ENCODE measurements around the gene RBP5.

The RBP5 gene

GRCh38 chr12:7154901-7155470 lies 26.3 kb upstream of the RBP5 start:
- Mint-ChIP-seq H3K36me3 (peaks cover 38% of the 10 kb centered on the region), H3K27ac (no peak overlapping the region), H3K4me1 (peaks cover 6% of the 10 kb centered on the region), H3K9me3 (no peaks in the 10 kb centered on the region), H3K4me3 (no peak overlapping the region), H3K27me3 (no peaks in the 10 kb centered on the region)
- ATAC-seq, result no peak

GRCh38 chr12:7154042-7154441 lies 25.4 kb upstream of the RBP5 start:
- peaks cover 6% of the 10 kb centered on the region for H3K4me1 Mint-ChIP-seq
- H3K9me3 Mint-ChIP-seq, result no peaks in the 10 kb centered on the region
- H3K4me3 Mint-ChIP-seq, result no peak overlapping the region
- no peak overlapping the region for H3K27ac Mint-ChIP-seq
- no peaks in the 10 kb centered on the region for H3K27me3 Mint-ChIP-seq
- H3K36me3 Mint-ChIP-seq, result peaks cover 47% of the 10 kb centered on the region
- ATAC-seq, result no peak

GRCh38 chr12:7152818-7153217 lies 24.1 kb upstream of the RBP5 start:
- Mint-ChIP-seq H3K9me3 (no peaks in the 10 kb centered on the region), H3K36me3 (peaks cover 50% of the 10 kb centered on the region), H3K4me1 (peaks cover 6% of the 10 kb centered on the region), H3K27ac (no peak overlapping the region), H3K27me3 (no peaks in the 10 kb centered on the region), H3K4me3 (no peak overlapping the region)
- ATAC-seq, result no peak

GRCh38 chr12:7151532-7151931 lies 22.8 kb upstream of the RBP5 start:
- H3K4me1 Mint-ChIP-seq, result peaks cover 6% of the 10 kb centered on the region
- H3K27me3 Mint-ChIP-seq, result no peaks in the 10 kb centered on the region
- H3K36me3 Mint-ChIP-seq, result peaks cover 45% of the 10 kb centered on the region
- no peak for ATAC-seq
- H3K9me3 Mint-ChIP-seq, result no peaks in the 10 kb centered on the region
- H3K4me3 Mint-ChIP-seq, result no peak overlapping the region
- H3K27ac Mint-ChIP-seq, result no peak overlapping the region

GRCh38 chr12:7150841-7151240 lies 22.2 kb upstream of the RBP5 start:
- Mint-ChIP-seq H3K36me3 (peaks cover 46% of the 10 kb centered on the region), H3K9me3 (no peaks in the 10 kb centered on the region), H3K27me3 (no peaks in the 10 kb centered on the region), H3K4me1 (peaks cover 6% of the 10 kb centered on the region), H3K4me3 (no peak overlapping the region), H3K27ac (no peak overlapping the region)
- ATAC-seq, result no peak

GRCh38 chr12:7150356-7150755 lies 21.7 kb upstream of the RBP5 start:
- Mint-ChIP-seq H3K36me3 (peaks cover 50% of the 10 kb centered on the region), H3K27me3 (no peaks in the 10 kb centered on the region), H3K27ac (no peak overlapping the region), H3K4me3 (no peak overlapping the region), H3K9me3 (no peaks in the 10 kb centered on the region), H3K4me1 (peaks cover 6% of the 10 kb centered on the region)
- ATAC-seq, result no peak

GRCh38 chr12:7146906-7147305 lies 18.2 kb upstream of the RBP5 start:
- Mint-ChIP-seq H3K27ac (no peak overlapping the region), H3K4me3 (no peak overlapping the region), H3K9me3 (no peaks in the 10 kb centered on the region), H3K36me3 (peaks cover 58% of the 10 kb centered on the region), H3K4me1 (no peaks in the 10 kb centered on the region), H3K27me3 (no peaks in the 10 kb centered on the region)
- no peak for ATAC-seq

GRCh38 chr12:7146228-7146627 lies 17.5 kb upstream of the RBP5 start:
- no peaks in the 10 kb centered on the region for H3K9me3 Mint-ChIP-seq
- H3K36me3 Mint-ChIP-seq, result peaks cover 65% of the 10 kb centered on the region
- no peak for ATAC-seq
- H3K4me3 Mint-ChIP-seq, result no peak overlapping the region
- no peaks in the 10 kb centered on the region for H3K4me1 Mint-ChIP-seq
- no peaks in the 10 kb centered on the region for H3K27me3 Mint-ChIP-seq
- H3K27ac Mint-ChIP-seq, result no peak overlapping the region

- Mint-ChIP-seq H3K27me3 (no peaks in the 10 kb centered on the region), H3K36me3 (peaks cover 66% of the 10 kb centered on the region), H3K4me3 (no peak overlapping the region), H3K9me3 (no peaks in the 10 kb centered on the region), H3K4me1 (no peaks in the 10 kb centered on the region), H3K27ac (no peak overlapping the region)
- no peak for ATAC-seq
Measured at GRCh38 chr12:7145671-7146070, 17.0 kb upstream of the RBP5 start.

GRCh38 chr12:7144414-7145120 lies 15.9 kb upstream of the RBP5 start:
- H3K4me3 Mint-ChIP-seq, result no peak overlapping the region
- no peak for ATAC-seq
- no peak overlapping the region for H3K27ac Mint-ChIP-seq
- H3K4me1 Mint-ChIP-seq, result no peaks in the 10 kb centered on the region
- no peaks in the 10 kb centered on the region for H3K27me3 Mint-ChIP-seq
- H3K36me3 Mint-ChIP-seq, result peaks cover 60% of the 10 kb centered on the region
- no peaks in the 10 kb centered on the region for H3K9me3 Mint-ChIP-seq

GRCh38 chr12:7143564-7143963 lies 14.9 kb upstream of the RBP5 start:
- no peak overlapping the region for H3K27ac Mint-ChIP-seq
- no peaks in the 10 kb centered on the region for H3K27me3 Mint-ChIP-seq
- no peaks in the 10 kb centered on the region for H3K9me3 Mint-ChIP-seq
- H3K36me3 Mint-ChIP-seq, result peaks cover 58% of the 10 kb centered on the region
- H3K4me1 Mint-ChIP-seq, result no peaks in the 10 kb centered on the region
- no peak overlapping the region for H3K4me3 Mint-ChIP-seq
- no peak for ATAC-seq

GRCh38 chr12:7142809-7143465 lies 14.2 kb upstream of the RBP5 start:
- no peak for ATAC-seq
- Mint-ChIP-seq H3K27ac (no peak overlapping the region), H3K27me3 (no peaks in the 10 kb centered on the region), H3K9me3 (no peaks in the 10 kb centered on the region), H3K4me3 (no peak overlapping the region), H3K4me1 (no peaks in the 10 kb centered on the region), H3K36me3 (peaks cover 60% of the 10 kb centered on the region)

- H3K9me3 Mint-ChIP-seq, result no peaks in the 10 kb centered on the region
- H3K27ac Mint-ChIP-seq, result no peak overlapping the region
- no peak overlapping the region for H3K4me3 Mint-ChIP-seq
- ATAC-seq, result no peak
- H3K36me3 Mint-ChIP-seq, result peaks cover 65% of the 10 kb centered on the region
- H3K4me1 Mint-ChIP-seq, result no peaks in the 10 kb centered on the region
- no peaks in the 10 kb centered on the region for H3K27me3 Mint-ChIP-seq
Measured at GRCh38 chr12:7142056-7142644, 13.5 kb upstream of the RBP5 start.

GRCh38 chr12:7141351-7142005 lies 12.8 kb upstream of the RBP5 start:
- no peaks in the 10 kb centered on the region for H3K4me1 Mint-ChIP-seq
- no peak for ATAC-seq
- no peak overlapping the region for H3K27ac Mint-ChIP-seq
- no peaks in the 10 kb centered on the region for H3K9me3 Mint-ChIP-seq
- no peak overlapping the region for H3K4me3 Mint-ChIP-seq
- H3K27me3 Mint-ChIP-seq, result no peaks in the 10 kb centered on the region
- H3K36me3 Mint-ChIP-seq, result peaks cover 68% of the 10 kb centered on the region

- no peaks in the 10 kb centered on the region for H3K27me3 Mint-ChIP-seq
- no peak overlapping the region for H3K4me3 Mint-ChIP-seq
- no peak for ATAC-seq
- peaks cover 77% of the 10 kb centered on the region for H3K36me3 Mint-ChIP-seq
- H3K9me3 Mint-ChIP-seq, result no peaks in the 10 kb centered on the region
- H3K27ac Mint-ChIP-seq, result no peak overlapping the region
- no peaks in the 10 kb centered on the region for H3K4me1 Mint-ChIP-seq
Measured at GRCh38 chr12:7139200-7139599, 10.5 kb upstream of the RBP5 start.
